Osteocyte (in vitro differentiated cells): Measurements from ENCODE around the gene DICER1. TPM values are rescaled to one million over a fixed set of nuclear protein-coding genes. Genes with fewer than 3 reads are reported as not detected.

Experiments used
- DNase-seq: peaks from one replicate; pipeline ENCODE4 v3.0.0; 2021; ENCODE audit warnings: mixed read lengths; ENCODE audit not compliant: unreplicated experiment; ENCODE audit errors: extremely low spot score
- H3K27ac Mint-ChIP-seq: one replicate; pipeline ENCODE4 v1.8.0; 2021; ENCODE audit warnings: mild to moderate bottlenecking, mixed read lengths; ENCODE audit not compliant: unreplicated experiment
- H3K27me3 Mint-ChIP-seq: one replicate; pipeline ENCODE4 v1.8.0; 2021; ENCODE audit warnings: mixed read lengths; ENCODE audit not compliant: unreplicated experiment
- H3K36me3 Mint-ChIP-seq: one replicate; pipeline ENCODE4 v1.8.0; 2021; ENCODE audit warnings: mixed read lengths; ENCODE audit not compliant: unreplicated experiment
- H3K4me1 Mint-ChIP-seq: one replicate; pipeline ENCODE4 v1.8.0; 2021; ENCODE audit warnings: mixed read lengths; ENCODE audit not compliant: unreplicated experiment
- H3K4me3 Mint-ChIP-seq: one replicate; pipeline ENCODE4 v1.8.0; 2021; ENCODE audit warnings: mild to moderate bottlenecking, moderate library complexity, mixed read lengths; ENCODE audit not compliant: unreplicated experiment
- H3K9me3 Mint-ChIP-seq: one replicate; pipeline ENCODE4 v1.8.0; 2021; ENCODE audit warnings: mixed read lengths; ENCODE audit not compliant: unreplicated experiment
- CTCF ChIP-seq: fragments of 200-600 bp; sonication (generic); IDR thresholded peaks from 2 replicates; pipeline ENCODE4 v1.5.0; 2021; ENCODE audit warnings: antibody characterized with exemption, mild to moderate bottlenecking, moderate library complexity
- total RNA-seq: library from RNA; stranded (reverse); gene quantifications from 2 replicates; pipeline ENCODE4 v1.2.1, GENCODE V29; 2021

Gene DICER1
- total RNA-seq, 1 donor from 2014 or later: 55.9 TPM

- Mint-ChIP-seq H3K4me3 (no peak overlapping the region), H3K9me3 (no peaks in the 10 kb centered on the region), H3K27me3 (peaks cover 4% of the 10 kb centered on the region), H3K36me3 (no peaks in the 10 kb centered on the region), H3K27ac (no peak overlapping the region), H3K4me1 (no peaks in the 10 kb centered on the region)
- TF ChIP-seq CTCF: no peak
- DNase-seq: no peak
Measured at GRCh38 chr14:95068521-95068920, 88.8 kb downstream of the DICER1 start.

- no peaks in the 10 kb centered on the region for H3K4me1 Mint-ChIP-seq
- peaks cover 6% of the 10 kb centered on the region for H3K27me3 Mint-ChIP-seq
- no peaks in the 10 kb centered on the region for H3K9me3 Mint-ChIP-seq
- DNase-seq: no peak
- no peak overlapping the region for H3K27ac Mint-ChIP-seq
- no peaks in the 10 kb centered on the region for H3K36me3 Mint-ChIP-seq
- H3K4me3 Mint-ChIP-seq: no peak overlapping the region
- no peak for TF ChIP-seq CTCF
Measured at GRCh38 chr14:95068080-95068479, 89.2 kb downstream of the DICER1 start.

GRCh38 chr14:95067526-95067925 lies 89.8 kb downstream of the DICER1 start:
- DNase-seq: no peak
- TF ChIP-seq CTCF: no peak

GRCh38 chr14:95066427-95066986 lies 90.8 kb downstream of the DICER1 start:
- no peak overlapping the region for H3K4me3 Mint-ChIP-seq
- H3K27ac Mint-ChIP-seq: no peak overlapping the region
- H3K27me3 Mint-ChIP-seq: peaks cover 2% of the 10 kb centered on the region
- H3K9me3 Mint-ChIP-seq: no peaks in the 10 kb centered on the region
- TF ChIP-seq CTCF: no peak
- DNase-seq: no peak
- no peaks in the 10 kb centered on the region for H3K4me1 Mint-ChIP-seq
- no peaks in the 10 kb centered on the region for H3K36me3 Mint-ChIP-seq

More at GRCh38 chr14:95067526-95067925, 89.8 kb downstream of the DICER1 start:
- H3K27me3 Mint-ChIP-seq: peaks cover 6% of the 10 kb centered on the region
- H3K4me3 Mint-ChIP-seq: no peak overlapping the region
- no peaks in the 10 kb centered on the region for H3K4me1 Mint-ChIP-seq
- no peaks in the 10 kb centered on the region for H3K36me3 Mint-ChIP-seq
- H3K9me3 Mint-ChIP-seq: no peaks in the 10 kb centered on the region
- no peak overlapping the region for H3K27ac Mint-ChIP-seq

- H3K27me3 Mint-ChIP-seq: peaks cover 2% of the 10 kb centered on the region
- H3K27ac Mint-ChIP-seq: no peak overlapping the region
- no peaks in the 10 kb centered on the region for H3K9me3 Mint-ChIP-seq
- no peaks in the 10 kb centered on the region for H3K36me3 Mint-ChIP-seq
- H3K4me1 Mint-ChIP-seq: no peaks in the 10 kb centered on the region
- no peak for TF ChIP-seq CTCF
- DNase-seq: no peak
- H3K4me3 Mint-ChIP-seq: no peak overlapping the region
Measured at GRCh38 chr14:95065411-95065810, 91.9 kb downstream of the DICER1 start.
